ENCODE measurements around the gene RIOX2.
A peak's percentile ranks its signal among the peaks of the same experiment; 100 is the strongest.
"Not testable (repeated sequence)": the region's sequence is repeated elsewhere in the genome, so short reads cannot be mapped to it uniquely, and the experiment has no call there.

RIOX2 gene

GRCh38 chr3:97971679-97972567 is at the start of gene RIOX2:
Gene RIOX2 (minus strand): TSS chr3:97972431. CDS start chr3:97967593, 4,838 bp downstream.
- ATAC-seq = peak; percentile 94
- peak; percentile 81 for DNase-seq

- DNase-seq (no peak), ATAC-seq (no peak)
Measured at GRCh38 chr3:98020412-98020811, 48.2 kb upstream of the RIOX2 start.

- ATAC-seq = no peak
Measured at GRCh38 chr3:98018301-98018700, 46.1 kb upstream of the RIOX2 start.

GRCh38 chr3:98014268-98014585 is 42.0 kb upstream of the RIOX2 start:
- DNase-seq (no peak), ATAC-seq (no peak)

More at GRCh38 chr3:98018301-98018700, 46.1 kb upstream of the RIOX2 start:
- no peak for DNase-seq

GRCh38 chr3:98013411-98014267 is 41.4 kb upstream of the RIOX2 start:
- ATAC-seq (no peak), DNase-seq (no peak)

GRCh38 chr3:98012979-98013378 is 40.7 kb upstream of the RIOX2 start:
- DNase-seq = no peak
- ATAC-seq = no peak

GRCh38 chr3:98010883-98011449 is 38.7 kb upstream of the RIOX2 start:
- not testable (repeated sequence) for DNase-seq, ATAC-seq

- DNase-seq (no peak), ATAC-seq (no peak)
Measured at GRCh38 chr3:98010194-98010882, 38.1 kb upstream of the RIOX2 start.

GRCh38 chr3:98008855-98009254 is 36.6 kb upstream of the RIOX2 start:
- no peak for DNase-seq
- ATAC-seq = no peak

- ATAC-seq (no peak), DNase-seq (no peak)
Measured at GRCh38 chr3:98005438-98005837, 33.2 kb upstream of the RIOX2 start.

- no peak for DNase-seq
- ATAC-seq = no peak
Measured at GRCh38 chr3:98004721-98005120, 32.5 kb upstream of the RIOX2 start.

GRCh38 chr3:98003306-98003969 is 31.2 kb upstream of the RIOX2 start:
- ATAC-seq (no peak), DNase-seq (no peak)

- ATAC-seq = no peak
- no peak for DNase-seq
Measured at GRCh38 chr3:98002717-98003116, 30.5 kb upstream of the RIOX2 start.

- ATAC-seq (no peak), DNase-seq (no peak)
Measured at GRCh38 chr3:97999994-98000393, 27.8 kb upstream of the RIOX2 start.

- DNase-seq (no peak), ATAC-seq (no peak)
Measured at GRCh38 chr3:97999103-97999502, 26.9 kb upstream of the RIOX2 start.

- no peak for DNase-seq
- ATAC-seq = no peak
Measured at GRCh38 chr3:97996988-97997387, 24.8 kb upstream of the RIOX2 start.

GRCh38 chr3:97994328-97994945 is 22.2 kb upstream of the RIOX2 start:
- DNase-seq (no peak), ATAC-seq (no peak)

GRCh38 chr3:97993526-97993925 is 21.3 kb upstream of the RIOX2 start:
- no peak for ATAC-seq

GRCh38 chr3:97992547-97993173 is 20.4 kb upstream of the RIOX2 start:
- no peak for ATAC-seq
- DNase-seq = no peak

More at GRCh38 chr3:97993526-97993925, 21.3 kb upstream of the RIOX2 start:
- no peak for DNase-seq

- DNase-seq = no peak
- no peak for ATAC-seq
Measured at GRCh38 chr3:97991293-97991682, 19.1 kb upstream of the RIOX2 start.

All from stimulated activated naive CD8-positive, alpha-beta T cell treated with anti-CD3 and anti-CD28 coated beads, Interleukin-15, Interleukin-2, amounts not matched to agents 100 U/mL and 50 U/mL, for 24 hours (primary cell).